Ovary (tissue), 9 donors: ENCODE data around the gene LRTM2. TPM values are rescaled to one million over a fixed set of nuclear protein-coding genes. Genes with fewer than 3 reads are reported as not detected.

ENCODE experiments used
- DNase-seq, 5 donors: peaks; one replicate each; pipeline ENCODE4 v3.0.0-alpha.2; 2019 to 2020
- H3K27ac ChIP-seq, 2 donors: fragments of 200-600 bp; one replicate each; pipeline versions ENCODE4 v1.5.1 to v1.8.0; 2019 to 2022
- H3K27me3 ChIP-seq: fragments of 200-600 bp; one replicate; pipeline ENCODE4 v1.8.0; 2022
- H3K36me3 ChIP-seq: fragments of 200-600 bp; sonication (generic); one replicate; pipeline ENCODE4 v1.5.1; 2019
- H3K4me1 ChIP-seq: one replicate; pipeline ENCODE4 v1.8.1; 2013; ENCODE audit warnings: mild to moderate bottlenecking, moderate library complexity; ENCODE audit not compliant: insufficient read depth
- H3K4me3 ChIP-seq: fragments of 200-600 bp; sonication (generic); one replicate; pipeline ENCODE4 v1.5.1; 2017
- H3K9me3 ChIP-seq, 2 donors: fragments of 200-600 bp in 1 of 2; sonication (generic) in 1 of 2; one replicate each; pipeline versions ENCODE4 v1.5.1 to v1.8.1; 2013 to 2019; ENCODE audit warnings: mild to moderate bottlenecking in 1 of 2, moderate library complexity in 1 of 2
- CTCF ChIP-seq, 3 donors: fragments of 450-650 bp in 2 of 3; fragments of 200-600 bp in 1 of 3; IDR thresholded peaks; one replicate each; pipeline versions ENCODE4 v1.5.1 to v1.8.0; 2016 to 2022; ENCODE audit warnings: antibody characterized with exemption in 3 of 3, mild to moderate bottlenecking in 1 of 3
- EP300 ChIP-seq: sonication (generic); formaldehyde crosslinking; IDR thresholded peaks from one replicate; pipeline ENCODE4 v1.6.1; 2017; ENCODE audit warnings: antibody characterized with exemption
- POLR2A ChIP-seq: fragments of 450-650 bp; IDR thresholded peaks from one replicate; pipeline ENCODE4 v1.6.1; 2017; ENCODE audit warnings: antibody characterized with exemption, mild to moderate bottlenecking, moderate library complexity
- WGBS, 3 donors: extraction: QIAGEN DNeasy Blood & Tissue Kit in 1 of 3; methylation state at CpG; one replicate each; pipeline versions ENCODE4 v1.1.5 to v1.1.7; 2013 to 2017; 5-methylcytosine and 5-hydroxymethylcytosine counted together
- intact Hi-C, 4 donors: fragments of 100-400 bp; cut with DNase I; formaldehyde crosslinking; loops; one replicate each; pipeline versions ENCODE4 v1.11.0 to v1.15.1; 2022 to 2023
- polyA plus RNA-seq, 2 donors: library from polyadenylated mRNA; stranded (reverse); fragments of 200-250 nt in 1 of 2; fragments of 350-450 nt in 1 of 2; fragmentation: Illumina TruSeq in 1 of 2; extraction: RNeasy Lipid Tissue Mini Kit (QIAGEN cat#74804) in 1 of 2; gene quantifications; one replicate each; pipeline ENCODE4 v1.2.3, GENCODE V29; 2013 to 2014
- total RNA-seq, 7 donors: library from RNA; depleted of rRNA in 2 of 7; stranded (reverse); fragments of >200 nt in 2 of 7; fragmentation: NEBNext Ultra II Directional in 3 of 7; extraction: Animal tissue kit (Norgen Biotek cat#: 25700) in 3 of 7; gene quantifications; one replicate each; pipeline versions ENCODE4 v1.1.0 to v1.2.4, GENCODE V29; 2016 to 2023
- donor health status: DM: no; HTN: no; CAD: no; lungs with moderate emphysema.
- donor health status: DM: no; HTN: no; CAD: no.
- donor health status: Bipolar disorder and iron deficiency.
- donor health status: DM: yes; HTN: yes; CAD: no.
- donor health status: DM: no; HTN: no; CAD: no.
- donor health status: DM: yes; HTN: yes; CAD: no.

Gene LRTM2
- total and polyA plus RNA-seq, 9 donors, result not detected

GRCh38 chr12:1796515-1797010 lies 23.8 kb upstream of the LRTM2 start:
- H3K4me3 ChIP-seq, result peak overlapping the region; percentile 46
- no peaks in the 10 kb centered on the region for H3K27me3 ChIP-seq
- H3K27ac ChIP-seq, result peak overlapping the region in 1 of 2 donors; percentile 13
- no peaks in the 10 kb centered on the region for H3K36me3 ChIP-seq
- TF ChIP-seq CTCF (IDR thresholded peaks at IDR 0.05) (no peak), POLR2A (no peak), EP300 (no peak)
- intact Hi-C loops, result loop anchor here (2.0 to 10.0 kb wide), 6 partner anchors 141 to 786 kb away; no protein-coding TSS in a partner anchor
- DNase-seq, result peak in 3 of 5 donors; percentile 52 to 60 (median 59)
- H3K9me3 ChIP-seq, result no peaks in the 10 kb centered on the region
- 1 to 2% (median 2%) methylated on average over 33 to 43 of the region's 43 CpGs for WGBS, 3 donors
- H3K4me1 ChIP-seq, result peaks cover 3% of the 10 kb centered on the region

GRCh38 chr12:1797011-1797901 lies 23.1 kb upstream of the LRTM2 start:
- Histone ChIP-seq H3K4me1 (peaks cover 3% of the 10 kb centered on the region), H3K4me3 (peak overlapping the region; percentile 46), H3K36me3 (no peaks in the 10 kb centered on the region), H3K27ac (peak overlapping the region; percentile 13 to 49), H3K27me3 (no peaks in the 10 kb centered on the region), H3K9me3 (no peaks in the 10 kb centered on the region)
- intact Hi-C loops, result loop anchor here (2.0 to 10.0 kb wide), 6 partner anchors 140 to 785 kb away; no protein-coding TSS in a partner anchor
- DNase-seq, result peak; percentile 58 to 76 (median 65)
- WGBS, 3 donors, result 16 to 23% (median 19%) methylated on average over 49 to 71 of the region's 71 CpGs
- TF ChIP-seq CTCF (IDR thresholded peaks at IDR 0.05) (no peak), POLR2A (no peak), EP300 (no peak)

GRCh38 chr12:1797991-1798640 lies 22.2 kb upstream of the LRTM2 start:
- WGBS, 3 donors, result 89 to 92% (median 89%) methylated on average over 16 to 22 of the region's 22 CpGs

More at GRCh38 chr12:1797991-1798640, 22.2 kb upstream of the LRTM2 start:
- Histone ChIP-seq H3K27ac (no peak overlapping the region), H3K4me1 (peaks cover 3% of the 10 kb centered on the region), H3K27me3 (no peaks in the 10 kb centered on the region), H3K36me3 (no peaks in the 10 kb centered on the region), H3K4me3 (no peak overlapping the region), H3K9me3 (no peaks in the 10 kb centered on the region)
- no peak for TF ChIP-seq EP300
- TF ChIP-seq POLR2A, result no peak
- TF ChIP-seq CTCF (IDR thresholded peaks at IDR 0.05), result no peak
- intact Hi-C loops, result loop anchor here (2.0 to 10.0 kb wide), 6 partner anchors 139 to 784 kb away; no protein-coding TSS in a partner anchor
- DNase-seq, result peak in 1 of 5 donors; percentile 32
